T-helper 1 cell treated with Interleukin-12 subunit alpha and Interleukin-12 subunit beta and Interleukin-4 antibody, amounts not matched to agents 30 μg/mL and 1 μg/mL, for 36 hours (primary cell): ENCODE data around the gene TUBGCP4.

ENCODE experiments used
- H3K27ac Mint-ChIP-seq: one replicate; pipeline ENCODE4 v1.8.0; 2021; ENCODE audit warnings: mild to moderate bottlenecking, mixed read lengths
- H3K27me3 Mint-ChIP-seq: one replicate; pipeline ENCODE4 v1.8.0; 2021; ENCODE audit warnings: low read depth, mixed read lengths
- H3K36me3 Mint-ChIP-seq: one replicate; pipeline ENCODE4 v1.8.0; 2021; ENCODE audit warnings: low read depth, mixed read lengths
- H3K4me1 Mint-ChIP-seq: one replicate; pipeline ENCODE4 v1.8.0; 2021; ENCODE audit warnings: low read depth, mixed read lengths
- H3K4me3 Mint-ChIP-seq: one replicate; pipeline ENCODE4 v1.8.0; 2021; ENCODE audit warnings: mild to moderate bottlenecking, moderate library complexity, mixed read lengths
- H3K9me3 Mint-ChIP-seq: one replicate; pipeline ENCODE4 v1.8.0; 2021; ENCODE audit warnings: mixed read lengths

Gene TUBGCP4

GRCh38 chr15:43370975-43371974 lies at the start of gene TUBGCP4, which contains the start of gene ZSCAN29:
Gene TUBGCP4, plus strand, starts transcription at chr15:43371101. Its CDS starts 254 bp downstream, at chr15:43371355.
Gene ZSCAN29, minus strand, starts transcription at chr15:43371043. Its CDS starts 1,130 bp downstream, at chr15:43369913.
- H3K36me3 Mint-ChIP-seq, result peaks cover 45% of the 10 kb centered on the region
- peak within 1 kb of the TSS; percentile 80 for H3K27ac Mint-ChIP-seq
- peaks cover 31% of the 10 kb centered on the region for H3K9me3 Mint-ChIP-seq
- H3K4me1 Mint-ChIP-seq, result peaks cover 52% of the 10 kb centered on the region
- H3K4me3 Mint-ChIP-seq, result peak within 1 kb of the TSS; percentile 91
- H3K27me3 Mint-ChIP-seq, result no peaks in the 10 kb centered on the region

- Mint-ChIP-seq H3K4me3 (no peak overlapping the region), H3K9me3 (no peaks in the 10 kb centered on the region), H3K4me1 (peaks cover 12% of the 10 kb centered on the region), H3K27me3 (peaks cover 10% of the 10 kb centered on the region), H3K36me3 (peaks cover 13% of the 10 kb centered on the region), H3K27ac (no peak overlapping the region)
These were observed 45.7 kb upstream of the TUBGCP4 start for GRCh38 chr15:43325039-43325684.

- Mint-ChIP-seq H3K27me3 (no peaks in the 10 kb centered on the region), H3K36me3 (peaks cover 26% of the 10 kb centered on the region), H3K27ac (peak overlapping the region; percentile 97), H3K4me3 (peak overlapping the region; percentile 89), H3K4me1 (peaks cover 24% of the 10 kb centered on the region), H3K9me3 (no peaks in the 10 kb centered on the region)
These were observed 41.5 kb upstream of the TUBGCP4 start for GRCh38 chr15:43329217-43329959.

- H3K36me3 Mint-ChIP-seq, result peaks cover 28% of the 10 kb centered on the region
- H3K27ac Mint-ChIP-seq, result peak within 1 kb of the TSS; percentile 97
- H3K9me3 Mint-ChIP-seq, result no peaks in the 10 kb centered on the region
- H3K27me3 Mint-ChIP-seq, result no peaks in the 10 kb centered on the region
- peak within 1 kb of the TSS; percentile 89 for H3K4me3 Mint-ChIP-seq
- peaks cover 24% of the 10 kb centered on the region for H3K4me1 Mint-ChIP-seq
These were observed 40.7 kb upstream of the TUBGCP4 start, which contains the start of gene LCMT2 for GRCh38 chr15:43329960-43330779. Gene LCMT2, minus strand, starts transcription at chr15:43330573. Its CDS starts 84 bp downstream, at chr15:43330489.

- no peaks in the 10 kb centered on the region for H3K9me3 Mint-ChIP-seq
- peak overlapping the region; percentile 97 for H3K27ac Mint-ChIP-seq
- peak overlapping the region; percentile 89 for H3K4me3 Mint-ChIP-seq
- H3K36me3 Mint-ChIP-seq, result peaks cover 31% of the 10 kb centered on the region
- H3K4me1 Mint-ChIP-seq, result peaks cover 24% of the 10 kb centered on the region
- H3K27me3 Mint-ChIP-seq, result no peaks in the 10 kb centered on the region
These were observed 40.2 kb upstream of the TUBGCP4 start for GRCh38 chr15:43330780-43331087.

GRCh38 chr15:43346305-43346704 lies 24.6 kb upstream of the TUBGCP4 start:
- no peak overlapping the region for H3K27ac Mint-ChIP-seq
- no peaks in the 10 kb centered on the region for H3K9me3 Mint-ChIP-seq
- no peaks in the 10 kb centered on the region for H3K27me3 Mint-ChIP-seq
- H3K4me3 Mint-ChIP-seq, result no peak overlapping the region
- H3K4me1 Mint-ChIP-seq, result no peaks in the 10 kb centered on the region
- peaks cover 16% of the 10 kb centered on the region for H3K36me3 Mint-ChIP-seq

- H3K4me3 Mint-ChIP-seq, result no peak overlapping the region
- H3K9me3 Mint-ChIP-seq, result no peaks in the 10 kb centered on the region
- no peaks in the 10 kb centered on the region for H3K4me1 Mint-ChIP-seq
- H3K27me3 Mint-ChIP-seq, result no peaks in the 10 kb centered on the region
- H3K36me3 Mint-ChIP-seq, result peaks cover 22% of the 10 kb centered on the region
- H3K27ac Mint-ChIP-seq, result no peak overlapping the region
These were observed 23.8 kb upstream of the TUBGCP4 start for GRCh38 chr15:43347114-43347513.

- Mint-ChIP-seq H3K36me3 (peaks cover 30% of the 10 kb centered on the region), H3K9me3 (peaks cover under 1% of the 10 kb centered on the region), H3K27me3 (no peaks in the 10 kb centered on the region), H3K27ac (no peak overlapping the region), H3K4me1 (peaks cover 2% of the 10 kb centered on the region), H3K4me3 (no peak overlapping the region)
These were observed 18.1 kb upstream of the TUBGCP4 start for GRCh38 chr15:43352693-43353382.

- no peaks in the 10 kb centered on the region for H3K27me3 Mint-ChIP-seq
- H3K4me3 Mint-ChIP-seq, result no peak overlapping the region
- H3K27ac Mint-ChIP-seq, result no peak overlapping the region
- H3K4me1 Mint-ChIP-seq, result peaks cover 3% of the 10 kb centered on the region
- peaks cover 76% of the 10 kb centered on the region for H3K36me3 Mint-ChIP-seq
- peaks cover 64% of the 10 kb centered on the region for H3K9me3 Mint-ChIP-seq
These were observed 10.1 kb upstream of the TUBGCP4 start for GRCh38 chr15:43360821-43361220.

GRCh38 chr15:43361313-43361903 lies 9.5 kb upstream of the TUBGCP4 start:
- Mint-ChIP-seq H3K36me3 (peaks cover 79% of the 10 kb centered on the region), H3K4me3 (no peak overlapping the region), H3K4me1 (peaks cover 5% of the 10 kb centered on the region), H3K27ac (no peak overlapping the region), H3K27me3 (no peaks in the 10 kb centered on the region), H3K9me3 (peaks cover 70% of the 10 kb centered on the region)

GRCh38 chr15:43370310-43370974 lies 459 bp upstream of the TUBGCP4 start:
- H3K9me3 Mint-ChIP-seq, result peaks cover 38% of the 10 kb centered on the region
- peaks cover 51% of the 10 kb centered on the region for H3K36me3 Mint-ChIP-seq
- peak overlapping the region; percentile 91 for H3K4me3 Mint-ChIP-seq
- no peaks in the 10 kb centered on the region for H3K27me3 Mint-ChIP-seq
- peak overlapping the region; percentile 74 for H3K27ac Mint-ChIP-seq
- peaks cover 49% of the 10 kb centered on the region for H3K4me1 Mint-ChIP-seq

GRCh38 chr15:43376017-43376705 lies 5.3 kb downstream of the TUBGCP4 start:
- Mint-ChIP-seq H3K27me3 (no peaks in the 10 kb centered on the region), H3K9me3 (no peaks in the 10 kb centered on the region), H3K27ac (no peak overlapping the region), H3K4me3 (no peak overlapping the region), H3K36me3 (peaks cover 24% of the 10 kb centered on the region), H3K4me1 (peaks cover 21% of the 10 kb centered on the region)
